ENCODE results near the gene CCDC15. TPM values are rescaled to one million over a fixed set of nuclear protein-coding genes. Genes with fewer than 3 reads are reported as not detected.

CCDC15 gene
- total RNA-seq, 1 experiment from 2014 or later, result 2.8 TPM

DNA sequence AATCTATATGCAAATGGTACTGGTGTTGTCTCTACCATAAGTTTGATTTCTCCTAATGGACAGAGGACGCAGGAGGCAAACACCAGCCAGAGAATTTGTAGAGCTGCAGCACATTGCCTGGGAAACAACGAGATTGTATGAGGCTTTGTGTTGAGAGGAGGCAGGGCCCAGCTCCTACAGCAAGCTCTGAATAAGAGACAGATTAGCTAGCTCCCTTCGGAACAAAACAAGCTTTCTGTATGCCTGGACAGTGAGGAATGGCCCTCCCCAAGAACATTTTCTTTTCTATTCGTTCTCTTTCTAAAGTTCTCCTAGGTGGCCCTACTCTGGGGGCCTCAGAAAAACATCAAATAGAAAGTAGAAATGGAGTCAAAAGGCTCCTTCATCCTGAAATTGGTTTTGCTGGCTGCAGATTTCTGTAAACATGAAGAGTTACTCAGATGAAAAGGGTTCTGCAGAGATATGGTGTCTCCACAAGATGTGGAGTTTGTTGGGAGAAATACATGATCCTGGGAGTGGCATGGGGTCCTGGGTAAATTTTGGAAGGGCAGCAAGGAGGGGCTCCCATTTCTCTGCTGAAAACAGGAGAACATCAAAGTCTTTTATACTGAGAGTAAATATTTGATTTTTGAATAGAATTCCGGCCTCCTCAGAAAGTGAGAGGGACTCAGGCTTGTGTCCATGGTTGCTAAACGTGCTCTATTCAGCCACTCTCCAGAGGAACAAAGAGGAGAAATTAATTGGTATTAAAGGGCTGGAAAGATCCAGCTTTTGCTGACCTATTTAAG lies 11.3 kb upstream of the CCDC15 start:
- H3K27ac Mint-ChIP-seq, result no peak overlapping the region; a peak in 1 of 7 replicates

More for the DNA sequence above, 11.3 kb upstream of the CCDC15 start:
- Histone ChIP-seq H2BK15ac (ENCODE audit: low read depth, low read length) (no peak overlapping the region), H3K4me1 (ENCODE audit: insufficient read depth, low read length) (no peaks in the 10 kb centered on the region), H4K5ac (ENCODE audit: insufficient read length, low read depth, low read length) (no peak overlapping the region), H4K8ac (replicated peaks; ENCODE audit: insufficient read length, low read depth, low read length) (no peak overlapping the region), H3K14ac (ENCODE audit: insufficient read depth, low read length) (no peak overlapping the region), H3K23ac (ENCODE audit: insufficient read length, low read depth, low read length) (no peak overlapping the region), H2BK20ac (ENCODE audit: low read depth, low read length, poor library complexity, severe bottlenecking) (no peak overlapping the region), H3T11ph (ENCODE audit: low read length) (no peak overlapping the region), H4K91ac (ENCODE audit: insufficient read length, low read depth, low read length) (no peak overlapping the region), H3K27ac (ENCODE audit: insufficient read length, low read depth, low read length) (no peak overlapping the region), H3K9ac (ENCODE audit: extremely low read depth, insufficient read length, low read length) (no peak overlapping the region), H3K18ac (ENCODE audit: insufficient read length, low read depth, low read length) (no peak overlapping the region), H3K4me2 (ENCODE audit: insufficient read depth, insufficient read length, low read length) (no peak overlapping the region), H3K56ac (ENCODE audit: insufficient read length, low read depth, low read length) (no peak overlapping the region), H3K23me2 (ENCODE audit: insufficient read length, low read depth, low read length, poor library complexity, severe bottlenecking) (no peaks in the 10 kb centered on the region), H2AFZ (ENCODE audit: low read length) (no peak overlapping the region), H3K79me2 (ENCODE audit: insufficient read depth, low read length) (no peaks in the 10 kb centered on the region), H3K9me3 (ENCODE audit: control insufficient read depth, low read depth, low read length) (no peaks in the 10 kb centered on the region), H2BK5ac (ENCODE audit: insufficient read length, low read length) (no peak overlapping the region), H3K4ac (ENCODE audit: low read depth, low read length) (no peak overlapping the region), H3K79me1 (ENCODE audit: insufficient read depth, low read depth, low read length, poor library complexity, severe bottlenecking) (no peaks in the 10 kb centered on the region), H2AK5ac (ENCODE audit: insufficient read length, low read length) (no peak overlapping the region), H2BK12ac (ENCODE audit: insufficient read length, low read depth, low read length) (no peak overlapping the region), H4K20me1 (ENCODE audit: control insufficient read depth, insufficient read depth, insufficient read length) (no peaks in the 10 kb centered on the region), H3K27me3 (ENCODE audit: insufficient read depth, low read length) (no peaks in the 10 kb centered on the region), H2BK120ac (ENCODE audit: low read depth, low read length, poor library complexity, severe bottlenecking) (no peak overlapping the region)
- WGBS (ENCODE audit: extremely low coverage, insufficient read length, low lambda C conversion rate), result no CpG with 5 or more reads among the region's 6 CpGs
- DNase-seq, result no peak
- TF ChIP-seq, protein P1, sequence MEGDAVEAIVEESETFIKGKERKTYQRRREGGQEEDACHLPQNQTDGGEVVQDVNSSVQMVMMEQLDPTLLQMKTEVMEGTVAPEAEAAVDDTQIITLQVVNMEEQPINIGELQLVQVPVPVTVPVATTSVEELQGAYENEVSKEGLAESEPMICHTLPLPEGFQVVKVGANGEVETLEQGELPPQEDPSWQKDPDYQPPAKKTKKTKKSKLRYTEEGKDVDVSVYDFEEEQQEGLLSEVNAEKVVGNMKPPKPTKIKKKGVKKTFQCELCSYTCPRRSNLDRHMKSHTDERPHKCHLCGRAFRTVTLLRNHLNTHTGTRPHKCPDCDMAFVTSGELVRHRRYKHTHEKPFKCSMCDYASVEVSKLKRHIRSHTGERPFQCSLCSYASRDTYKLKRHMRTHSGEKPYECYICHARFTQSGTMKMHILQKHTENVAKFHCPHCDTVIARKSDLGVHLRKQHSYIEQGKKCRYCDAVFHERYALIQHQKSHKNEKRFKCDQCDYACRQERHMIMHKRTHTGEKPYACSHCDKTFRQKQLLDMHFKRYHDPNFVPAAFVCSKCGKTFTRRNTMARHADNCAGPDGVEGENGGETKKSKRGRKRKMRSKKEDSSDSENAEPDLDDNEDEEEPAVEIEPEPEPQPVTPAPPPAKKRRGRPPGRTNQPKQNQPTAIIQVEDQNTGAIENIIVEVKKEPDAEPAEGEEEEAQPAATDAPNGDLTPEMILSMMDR (conservative IDR thresholded peaks at IDR 0.05), result no peak
- no peaks in the 10 kb centered on the region for H3K9me3 Mint-ChIP-seq
- H3K36me3 Mint-ChIP-seq (ENCODE audit: insufficient read depth in 1 of 3, low read depth in 3 of 3), result no peaks in the 10 kb centered on the region
- peaks cover 21% of the 10 kb centered on the region for H3K27me3 Mint-ChIP-seq (ENCODE audit: low read depth)
- peaks cover 0 to 9% of the 10 kb centered on the region in 2 experiments; a peak in 1 of 4 replicates for H3K4me1 Mint-ChIP-seq
- no peak overlapping the region for H3K4me3 Mint-ChIP-seq
